ENCODE measurements around the gene ADAM22. TPM values are rescaled to one million over a fixed set of nuclear protein-coding genes. Genes with fewer than 3 reads are reported as not detected.

Gene ADAM22
- total and polyA plus RNA-seq, 2 experiments from 2014 or later, result 2.7 to 18.7 TPM

DNA sequence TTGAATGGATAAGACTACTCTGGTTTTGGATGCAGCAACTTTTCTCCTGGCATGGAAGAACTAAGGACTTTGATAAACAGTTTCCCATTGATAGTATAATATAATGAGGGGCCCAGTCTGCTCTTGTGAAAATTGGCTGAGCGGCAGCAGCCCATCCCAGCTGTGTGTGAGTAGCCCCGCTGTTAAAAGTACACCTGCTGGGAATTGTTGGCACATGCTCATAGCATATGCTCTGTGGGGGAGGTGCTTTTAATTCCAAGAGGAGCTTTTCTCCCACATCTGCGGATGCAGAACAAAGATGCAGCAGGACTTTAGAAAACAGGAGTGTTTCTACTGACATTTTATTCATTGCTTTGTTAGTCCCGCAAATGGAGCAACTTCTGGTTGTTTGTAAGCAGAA, 266.7 kb downstream of the ADAM22 start:
- H3K4me1 ChIP-seq (ENCODE audit: insufficient read depth), result peaks cover 29% of the 10 kb centered on the region
- H3K79me2 ChIP-seq (replicated peaks; ENCODE audit: insufficient read depth), result no peaks in the 10 kb centered on the region
- no peaks in the 10 kb centered on the region for H3F3A ChIP-seq (replicated peaks; ENCODE audit: low read depth)
- peak overlapping the region; percentile 80 for H3K27ac Mint-ChIP-seq
- ATAC-seq, result peak; percentile 95
- no peaks in the 10 kb centered on the region for H4K20me1 ChIP-seq (replicated peaks; ENCODE audit: insufficient read depth)
- peaks cover 39% of the 10 kb centered on the region for H3K4me1 Mint-ChIP-seq
- peak overlapping the region; percentile 38 for H3K4me3 Mint-ChIP-seq
- no peaks in the 10 kb centered on the region for H3K9me2 ChIP-seq (ENCODE audit: insufficient read depth)
- peak overlapping the region; percentile 64 for H3K27ac ChIP-seq (ENCODE audit: low read depth)
- H3K9me3 Mint-ChIP-seq, result no peaks in the 10 kb centered on the region
- no peak overlapping the region for H2AFZ ChIP-seq
- H3K4me2 ChIP-seq, result peak overlapping the region; percentile 48
- H3K27me3 ChIP-seq (ENCODE audit: insufficient read depth), result no peaks in the 10 kb centered on the region
- peaks cover 10% of the 10 kb centered on the region for H3K36me3 ChIP-seq (ENCODE audit: insufficient read depth)
- DNase-seq (ENCODE audit: low spot score), result peak; percentile 71
- no peak for TF ChIP-seq EZH2 (IDR thresholded peaks at IDR 0.05; ENCODE audit: low read depth, unreplicated experiment)
- TF ChIP-seq, protein P1, sequence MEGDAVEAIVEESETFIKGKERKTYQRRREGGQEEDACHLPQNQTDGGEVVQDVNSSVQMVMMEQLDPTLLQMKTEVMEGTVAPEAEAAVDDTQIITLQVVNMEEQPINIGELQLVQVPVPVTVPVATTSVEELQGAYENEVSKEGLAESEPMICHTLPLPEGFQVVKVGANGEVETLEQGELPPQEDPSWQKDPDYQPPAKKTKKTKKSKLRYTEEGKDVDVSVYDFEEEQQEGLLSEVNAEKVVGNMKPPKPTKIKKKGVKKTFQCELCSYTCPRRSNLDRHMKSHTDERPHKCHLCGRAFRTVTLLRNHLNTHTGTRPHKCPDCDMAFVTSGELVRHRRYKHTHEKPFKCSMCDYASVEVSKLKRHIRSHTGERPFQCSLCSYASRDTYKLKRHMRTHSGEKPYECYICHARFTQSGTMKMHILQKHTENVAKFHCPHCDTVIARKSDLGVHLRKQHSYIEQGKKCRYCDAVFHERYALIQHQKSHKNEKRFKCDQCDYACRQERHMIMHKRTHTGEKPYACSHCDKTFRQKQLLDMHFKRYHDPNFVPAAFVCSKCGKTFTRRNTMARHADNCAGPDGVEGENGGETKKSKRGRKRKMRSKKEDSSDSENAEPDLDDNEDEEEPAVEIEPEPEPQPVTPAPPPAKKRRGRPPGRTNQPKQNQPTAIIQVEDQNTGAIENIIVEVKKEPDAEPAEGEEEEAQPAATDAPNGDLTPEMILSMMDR (conservative IDR thresholded peaks at IDR 0.05; ENCODE audit: low read depth in 2 of 2), result no peak
- no peak for TF ChIP-seq ZNF114 (CRISPR knock-in tag; IDR thresholded peaks at IDR 0.05)
- TF ChIP-seq, protein P2, sequence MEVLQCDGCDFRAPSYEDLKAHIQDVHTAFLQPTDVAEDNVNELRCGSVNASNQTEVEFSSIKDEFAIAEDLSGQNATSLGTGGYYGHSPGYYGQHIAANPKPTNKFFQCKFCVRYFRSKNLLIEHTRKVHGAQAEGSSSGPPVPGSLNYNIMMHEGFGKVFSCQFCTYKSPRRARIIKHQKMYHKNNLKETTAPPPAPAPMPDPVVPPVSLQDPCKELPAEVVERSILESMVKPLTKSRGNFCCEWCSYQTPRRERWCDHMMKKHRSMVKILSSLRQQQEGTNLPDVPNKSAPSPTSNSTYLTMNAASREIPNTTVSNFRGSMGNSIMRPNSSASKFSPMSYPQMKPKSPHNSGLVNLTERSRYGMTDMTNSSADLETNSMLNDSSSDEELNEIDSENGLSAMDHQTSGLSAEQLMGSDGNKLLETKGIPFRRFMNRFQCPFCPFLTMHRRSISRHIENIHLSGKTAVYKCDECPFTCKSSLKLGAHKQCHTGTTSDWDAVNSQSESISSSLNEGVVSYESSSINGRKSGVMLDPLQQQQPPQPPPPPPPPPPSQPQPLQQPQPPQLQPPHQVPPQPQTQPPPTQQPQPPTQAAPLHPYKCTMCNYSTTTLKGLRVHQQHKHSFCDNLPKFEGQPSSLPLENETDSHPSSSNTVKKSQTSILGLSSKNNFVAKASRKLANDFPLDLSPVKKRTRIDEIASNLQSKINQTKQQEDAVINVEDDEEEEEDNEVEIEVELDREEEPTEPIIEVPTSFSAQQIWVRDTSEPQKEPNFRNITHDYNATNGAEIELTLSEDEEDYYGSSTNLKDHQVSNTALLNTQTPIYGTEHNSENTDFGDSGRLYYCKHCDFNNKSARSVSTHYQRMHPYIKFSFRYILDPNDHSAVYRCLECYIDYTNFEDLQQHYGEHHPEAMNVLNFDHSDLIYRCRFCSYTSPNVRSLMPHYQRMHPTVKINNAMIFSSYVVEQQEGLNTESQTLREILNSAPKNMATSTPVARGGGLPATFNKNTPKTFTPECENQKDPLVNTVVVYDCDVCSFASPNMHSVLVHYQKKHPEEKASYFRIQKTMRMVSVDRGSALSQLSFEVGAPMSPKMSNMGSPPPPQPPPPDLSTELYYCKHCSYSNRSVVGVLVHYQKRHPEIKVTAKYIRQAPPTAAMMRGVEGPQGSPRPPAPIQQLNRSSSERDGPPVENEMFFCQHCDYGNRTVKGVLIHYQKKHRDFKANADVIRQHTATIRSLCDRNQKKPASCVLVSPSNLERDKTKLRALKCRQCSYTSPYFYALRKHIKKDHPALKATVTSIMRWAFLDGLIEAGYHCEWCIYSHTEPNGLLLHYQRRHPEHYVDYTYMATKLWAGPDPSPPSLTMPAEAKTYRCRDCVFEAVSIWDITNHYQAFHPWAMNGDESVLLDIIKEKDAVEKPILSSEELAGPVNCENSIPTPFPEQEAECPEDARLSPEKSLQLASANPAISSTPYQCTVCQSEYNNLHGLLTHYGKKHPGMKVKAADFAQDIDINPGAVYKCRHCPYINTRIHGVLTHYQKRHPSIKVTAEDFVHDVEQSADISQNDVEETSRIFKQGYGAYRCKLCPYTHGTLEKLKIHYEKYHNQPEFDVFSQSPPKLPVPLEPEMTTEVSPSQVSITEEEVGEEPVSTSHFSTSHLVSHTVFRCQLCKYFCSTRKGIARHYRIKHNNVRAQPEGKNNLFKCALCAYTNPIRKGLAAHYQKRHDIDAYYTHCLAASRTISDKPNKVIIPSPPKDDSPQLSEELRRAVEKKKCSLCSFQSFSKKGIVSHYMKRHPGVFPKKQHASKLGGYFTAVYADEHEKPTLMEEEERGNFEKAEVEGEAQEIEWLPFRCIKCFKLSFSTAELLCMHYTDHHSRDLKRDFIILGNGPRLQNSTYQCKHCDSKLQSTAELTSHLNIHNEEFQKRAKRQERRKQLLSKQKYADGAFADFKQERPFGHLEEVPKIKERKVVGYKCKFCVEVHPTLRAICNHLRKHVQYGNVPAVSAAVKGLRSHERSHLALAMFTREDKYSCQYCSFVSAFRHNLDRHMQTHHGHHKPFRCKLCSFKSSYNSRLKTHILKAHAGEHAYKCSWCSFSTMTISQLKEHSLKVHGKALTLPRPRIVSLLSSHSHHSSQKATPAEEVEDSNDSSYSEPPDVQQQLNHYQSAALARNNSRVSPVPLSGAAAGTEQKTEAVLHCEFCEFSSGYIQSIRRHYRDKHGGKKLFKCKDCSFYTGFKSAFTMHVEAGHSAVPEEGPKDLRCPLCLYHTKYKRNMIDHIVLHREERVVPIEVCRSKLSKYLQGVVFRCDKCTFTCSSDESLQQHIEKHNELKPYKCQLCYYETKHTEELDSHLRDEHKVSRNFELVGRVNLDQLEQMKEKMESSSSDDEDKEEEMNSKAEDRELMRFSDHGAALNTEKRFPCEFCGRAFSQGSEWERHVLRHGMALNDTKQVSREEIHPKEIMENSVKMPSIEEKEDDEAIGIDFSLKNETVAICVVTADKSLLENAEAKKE (CRISPR knock-in tag; IDR thresholded peaks at IDR 0.05), result no peak
- TF ChIP-seq, protein P3, sequence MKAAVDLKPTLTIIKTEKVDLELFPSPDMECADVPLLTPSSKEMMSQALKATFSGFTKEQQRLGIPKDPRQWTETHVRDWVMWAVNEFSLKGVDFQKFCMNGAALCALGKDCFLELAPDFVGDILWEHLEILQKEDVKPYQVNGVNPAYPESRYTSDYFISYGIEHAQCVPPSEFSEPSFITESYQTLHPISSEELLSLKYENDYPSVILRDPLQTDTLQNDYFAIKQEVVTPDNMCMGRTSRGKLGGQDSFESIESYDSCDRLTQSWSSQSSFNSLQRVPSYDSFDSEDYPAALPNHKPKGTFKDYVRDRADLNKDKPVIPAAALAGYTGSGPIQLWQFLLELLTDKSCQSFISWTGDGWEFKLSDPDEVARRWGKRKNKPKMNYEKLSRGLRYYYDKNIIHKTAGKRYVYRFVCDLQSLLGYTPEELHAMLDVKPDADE (IDR thresholded peaks at IDR 0.05), result no peak
- TF ChIP-seq, protein P4, sequence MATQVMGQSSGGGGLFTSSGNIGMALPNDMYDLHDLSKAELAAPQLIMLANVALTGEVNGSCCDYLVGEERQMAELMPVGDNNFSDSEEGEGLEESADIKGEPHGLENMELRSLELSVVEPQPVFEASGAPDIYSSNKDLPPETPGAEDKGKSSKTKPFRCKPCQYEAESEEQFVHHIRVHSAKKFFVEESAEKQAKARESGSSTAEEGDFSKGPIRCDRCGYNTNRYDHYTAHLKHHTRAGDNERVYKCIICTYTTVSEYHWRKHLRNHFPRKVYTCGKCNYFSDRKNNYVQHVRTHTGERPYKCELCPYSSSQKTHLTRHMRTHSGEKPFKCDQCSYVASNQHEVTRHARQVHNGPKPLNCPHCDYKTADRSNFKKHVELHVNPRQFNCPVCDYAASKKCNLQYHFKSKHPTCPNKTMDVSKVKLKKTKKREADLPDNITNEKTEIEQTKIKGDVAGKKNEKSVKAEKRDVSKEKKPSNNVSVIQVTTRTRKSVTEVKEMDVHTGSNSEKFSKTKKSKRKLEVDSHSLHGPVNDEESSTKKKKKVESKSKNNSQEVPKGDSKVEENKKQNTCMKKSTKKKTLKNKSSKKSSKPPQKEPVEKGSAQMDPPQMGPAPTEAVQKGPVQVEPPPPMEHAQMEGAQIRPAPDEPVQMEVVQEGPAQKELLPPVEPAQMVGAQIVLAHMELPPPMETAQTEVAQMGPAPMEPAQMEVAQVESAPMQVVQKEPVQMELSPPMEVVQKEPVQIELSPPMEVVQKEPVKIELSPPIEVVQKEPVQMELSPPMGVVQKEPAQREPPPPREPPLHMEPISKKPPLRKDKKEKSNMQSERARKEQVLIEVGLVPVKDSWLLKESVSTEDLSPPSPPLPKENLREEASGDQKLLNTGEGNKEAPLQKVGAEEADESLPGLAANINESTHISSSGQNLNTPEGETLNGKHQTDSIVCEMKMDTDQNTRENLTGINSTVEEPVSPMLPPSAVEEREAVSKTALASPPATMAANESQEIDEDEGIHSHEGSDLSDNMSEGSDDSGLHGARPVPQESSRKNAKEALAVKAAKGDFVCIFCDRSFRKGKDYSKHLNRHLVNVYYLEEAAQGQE (IDR thresholded peaks at IDR 0.05; ENCODE audit: unreplicated experiment), result no peak
- no peak for TF ChIP-seq JUNB (IDR thresholded peaks at IDR 0.05; ENCODE audit: unreplicated experiment)
- TF ChIP-seq STAT1 (IDR thresholded peaks at IDR 0.05; ENCODE audit: unreplicated experiment), result no peak
- no peak for TF ChIP-seq ZNF331 (CRISPR knock-in tag; IDR thresholded peaks at IDR 0.05; ENCODE audit: low read depth)
- no peak for TF ChIP-seq CREB1 (CRISPR knock-in tag; IDR thresholded peaks at IDR 0.05; ENCODE audit: low read depth)
- no peak for TF ChIP-seq NANOG (IDR thresholded peaks at IDR 0.05; ENCODE audit: borderline replicate concordance)
- no peak for TF ChIP-seq EZH2phosphoT487 (IDR thresholded peaks at IDR 0.05; ENCODE audit: unreplicated experiment)
- no peak for TF ChIP-seq POLR2AphosphoS5 (IDR thresholded peaks at IDR 0.05; ENCODE audit: low read depth)
- peaks cover 23% of the 10 kb centered on the region for H3K36me3 Mint-ChIP-seq (ENCODE audit: low read depth)
- no peaks in the 10 kb centered on the region for H3K27me3 Mint-ChIP-seq (ENCODE audit: insufficient read depth, low read depth, poor library complexity)
- 0 out of 2 replicates have a peak overlapping the region, but pooled peaks have one; percentile 1 for H3K4me3 ChIP-seq

All from GM23338 (cell line).